Activated naive CD8-positive, alpha-beta T cell treated with anti-CD3 and anti-CD28 coated beads for 36 hours (primary cell): ENCODE results near the gene LENG1. TPM values are rescaled to one million over a fixed set of nuclear protein-coding genes. Genes with fewer than 3 reads are reported as not detected.

Experiments
- DNase-seq: peaks from one replicate; pipeline ENCODE4 v3.0.0; 2021
- H3K27ac Mint-ChIP-seq: one replicate; pipeline ENCODE4 v1.8.0; 2022; ENCODE audit warnings: mild to moderate bottlenecking, moderate library complexity, mixed read lengths
- H3K27me3 Mint-ChIP-seq: one replicate; pipeline ENCODE4 v1.8.0; 2022; ENCODE audit warnings: mild to moderate bottlenecking, mixed read lengths
- H3K36me3 Mint-ChIP-seq: one replicate; pipeline ENCODE4 v1.8.0; 2021; ENCODE audit warnings: mild to moderate bottlenecking, mixed read lengths
- H3K4me1 Mint-ChIP-seq: one replicate; pipeline ENCODE4 v1.8.0; 2021; ENCODE audit warnings: mixed read lengths
- H3K4me3 Mint-ChIP-seq: one replicate; pipeline ENCODE4 v1.8.0; 2022; ENCODE audit warnings: mild to moderate bottlenecking, moderate library complexity, mixed read lengths
- H3K9me3 Mint-ChIP-seq: one replicate; pipeline ENCODE4 v1.8.0; 2022; ENCODE audit warnings: mixed read lengths
- total RNA-seq, 2 experiments: library from RNA; stranded (reverse); gene quantifications; one replicate each; pipeline ENCODE4 v1.2.3, GENCODE V29; 2021

The LENG1 gene
- total RNA-seq, 2 experiments from 2014 or later = 3.2 to 4.1 TPM

GRCh38 chr19:54145541-54146158 lies 13.9 kb downstream of the LENG1 start:
- Mint-ChIP-seq H3K4me3 (no peak overlapping the region), H3K27ac (no peak overlapping the region), H3K27me3 (no peaks in the 10 kb centered on the region), H3K36me3 (peaks cover 25% of the 10 kb centered on the region), H3K9me3 (no peaks in the 10 kb centered on the region), H3K4me1 (peaks cover 10% of the 10 kb centered on the region)
- no peak for DNase-seq

- no peak for DNase-seq
- Mint-ChIP-seq H3K27ac (peak overlapping the region; percentile 39), H3K4me1 (peaks cover 30% of the 10 kb centered on the region), H3K27me3 (peaks cover 2% of the 10 kb centered on the region), H3K9me3 (no peaks in the 10 kb centered on the region), H3K36me3 (peaks cover 20% of the 10 kb centered on the region), H3K4me3 (no peak overlapping the region)
These were observed 17.2 kb downstream of the LENG1 start for GRCh38 chr19:54142166-54142780.

- peak overlapping the region; percentile 39 for H3K27ac Mint-ChIP-seq
- peaks cover 34% of the 10 kb centered on the region for H3K4me1 Mint-ChIP-seq
- peaks cover 13% of the 10 kb centered on the region for H3K36me3 Mint-ChIP-seq
- H3K27me3 Mint-ChIP-seq = peaks cover 4% of the 10 kb centered on the region
- H3K4me3 Mint-ChIP-seq = no peak overlapping the region
- no peaks in the 10 kb centered on the region for H3K9me3 Mint-ChIP-seq
- no peak for DNase-seq
These were observed 18.2 kb downstream of the LENG1 start for GRCh38 chr19:54141356-54141755.

- H3K27me3 Mint-ChIP-seq = peaks cover 10% of the 10 kb centered on the region
- peak; percentile 48 for DNase-seq
- H3K4me1 Mint-ChIP-seq = peaks cover 44% of the 10 kb centered on the region
- peak overlapping the region; percentile 92 for H3K27ac Mint-ChIP-seq
- H3K9me3 Mint-ChIP-seq = no peaks in the 10 kb centered on the region
- H3K36me3 Mint-ChIP-seq = peaks cover 7% of the 10 kb centered on the region
- H3K4me3 Mint-ChIP-seq = peak overlapping the region; percentile 94
These were observed 20.8 kb downstream of the LENG1 start for GRCh38 chr19:54138489-54139256.

GRCh38 chr19:54137699-54138488 lies 21.6 kb downstream of the LENG1 start, which contains the start of gene CNOT3:
TSS of gene CNOT3 (plus strand) at chr19:54137762. CDS start at chr19:54142979, 5,217 bp downstream.
- Mint-ChIP-seq H3K4me1 (peaks cover 44% of the 10 kb centered on the region), H3K27me3 (peaks cover 10% of the 10 kb centered on the region), H3K4me3 (peak within 1 kb of the TSS; percentile 94), H3K9me3 (no peaks in the 10 kb centered on the region), H3K36me3 (peaks cover 7% of the 10 kb centered on the region), H3K27ac (peak within 1 kb of the TSS; percentile 92)
- peak; percentile 51 for DNase-seq

DNA sequence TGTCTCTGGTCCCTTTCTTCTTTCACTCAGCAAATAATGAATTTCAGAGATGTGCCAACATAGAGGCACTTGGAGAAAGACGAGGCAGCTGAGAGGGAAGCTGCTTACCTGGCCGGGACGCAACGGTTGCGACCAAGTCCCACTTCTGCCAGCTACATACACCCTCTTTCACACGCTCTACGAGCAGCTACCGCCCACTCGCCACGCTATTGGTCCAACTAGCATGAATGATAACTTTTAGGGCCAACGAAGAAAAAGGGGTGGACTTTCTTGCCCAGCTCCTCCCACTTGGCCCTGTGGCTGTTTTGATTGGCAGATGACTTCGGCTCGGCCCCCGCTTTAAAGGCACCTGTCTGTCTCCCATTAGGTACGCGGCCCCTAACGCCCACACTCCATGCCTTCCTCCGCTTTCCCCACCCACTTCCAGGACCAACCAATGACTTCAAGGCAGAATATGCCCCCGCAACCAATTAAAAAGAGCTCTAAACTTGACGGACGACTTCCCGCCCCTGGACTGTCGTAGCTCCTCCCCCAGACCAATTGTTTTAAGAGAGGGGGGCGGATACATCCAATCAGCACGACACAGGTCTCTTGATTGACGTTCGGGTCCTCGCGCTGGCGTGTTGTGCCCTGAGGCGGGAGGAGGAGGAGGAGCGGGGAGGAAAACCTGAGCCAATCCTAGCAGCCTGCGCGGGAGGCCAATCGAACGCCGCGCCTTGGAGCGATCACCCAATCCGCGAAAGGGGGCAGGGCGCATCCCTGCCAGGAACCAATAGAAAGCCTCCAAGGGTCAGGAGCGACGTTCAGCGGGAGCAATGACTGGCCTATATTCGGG lies 22.4 kb downstream of the LENG1 start:
- H3K4me1 Mint-ChIP-seq = peaks cover 44% of the 10 kb centered on the region
- no peaks in the 10 kb centered on the region for H3K9me3 Mint-ChIP-seq
- peak; percentile 99 for DNase-seq
- peaks cover 7% of the 10 kb centered on the region for H3K36me3 Mint-ChIP-seq
- H3K27ac Mint-ChIP-seq = peak overlapping the region; percentile 87
- H3K27me3 Mint-ChIP-seq = peaks cover 10% of the 10 kb centered on the region
- peak overlapping the region; percentile 94 for H3K4me3 Mint-ChIP-seq

- H3K4me1 Mint-ChIP-seq = peaks cover 37% of the 10 kb centered on the region
- H3K4me3 Mint-ChIP-seq = peak overlapping the region; percentile 94
- peak overlapping the region; percentile 87 for H3K27ac Mint-ChIP-seq
- H3K27me3 Mint-ChIP-seq = peaks cover 10% of the 10 kb centered on the region
- no peaks in the 10 kb centered on the region for H3K9me3 Mint-ChIP-seq
- DNase-seq = no peak
- H3K36me3 Mint-ChIP-seq = peaks cover 7% of the 10 kb centered on the region
These were observed 23.2 kb downstream of the LENG1 start for GRCh38 chr19:54136086-54136863.

GRCh38 chr19:54133957-54134590 lies 25.4 kb downstream of the LENG1 start:
- no peak for DNase-seq
- Mint-ChIP-seq H3K27ac (no peak overlapping the region), H3K9me3 (no peaks in the 10 kb centered on the region), H3K4me3 (no peak overlapping the region), H3K4me1 (peaks cover 19% of the 10 kb centered on the region), H3K27me3 (peaks cover 10% of the 10 kb centered on the region), H3K36me3 (peaks cover 4% of the 10 kb centered on the region)

GRCh38 chr19:54133312-54133956 lies 26.1 kb downstream of the LENG1 start:
- no peaks in the 10 kb centered on the region for H3K36me3 Mint-ChIP-seq
- peaks cover 14% of the 10 kb centered on the region for H3K4me1 Mint-ChIP-seq
- no peak for DNase-seq
- H3K9me3 Mint-ChIP-seq = no peaks in the 10 kb centered on the region
- peaks cover 10% of the 10 kb centered on the region for H3K27me3 Mint-ChIP-seq
- no peak overlapping the region for H3K27ac Mint-ChIP-seq
- no peak overlapping the region for H3K4me3 Mint-ChIP-seq

GRCh38 chr19:54129617-54129996 lies 29.9 kb downstream of the LENG1 start:
- DNase-seq = no peak
- H3K9me3 Mint-ChIP-seq = no peaks in the 10 kb centered on the region
- no peaks in the 10 kb centered on the region for H3K27me3 Mint-ChIP-seq
- peaks cover 4% of the 10 kb centered on the region for H3K36me3 Mint-ChIP-seq
- peaks cover 4% of the 10 kb centered on the region for H3K4me1 Mint-ChIP-seq
- H3K27ac Mint-ChIP-seq = no peak overlapping the region
- H3K4me3 Mint-ChIP-seq = no peak overlapping the region

DNA sequence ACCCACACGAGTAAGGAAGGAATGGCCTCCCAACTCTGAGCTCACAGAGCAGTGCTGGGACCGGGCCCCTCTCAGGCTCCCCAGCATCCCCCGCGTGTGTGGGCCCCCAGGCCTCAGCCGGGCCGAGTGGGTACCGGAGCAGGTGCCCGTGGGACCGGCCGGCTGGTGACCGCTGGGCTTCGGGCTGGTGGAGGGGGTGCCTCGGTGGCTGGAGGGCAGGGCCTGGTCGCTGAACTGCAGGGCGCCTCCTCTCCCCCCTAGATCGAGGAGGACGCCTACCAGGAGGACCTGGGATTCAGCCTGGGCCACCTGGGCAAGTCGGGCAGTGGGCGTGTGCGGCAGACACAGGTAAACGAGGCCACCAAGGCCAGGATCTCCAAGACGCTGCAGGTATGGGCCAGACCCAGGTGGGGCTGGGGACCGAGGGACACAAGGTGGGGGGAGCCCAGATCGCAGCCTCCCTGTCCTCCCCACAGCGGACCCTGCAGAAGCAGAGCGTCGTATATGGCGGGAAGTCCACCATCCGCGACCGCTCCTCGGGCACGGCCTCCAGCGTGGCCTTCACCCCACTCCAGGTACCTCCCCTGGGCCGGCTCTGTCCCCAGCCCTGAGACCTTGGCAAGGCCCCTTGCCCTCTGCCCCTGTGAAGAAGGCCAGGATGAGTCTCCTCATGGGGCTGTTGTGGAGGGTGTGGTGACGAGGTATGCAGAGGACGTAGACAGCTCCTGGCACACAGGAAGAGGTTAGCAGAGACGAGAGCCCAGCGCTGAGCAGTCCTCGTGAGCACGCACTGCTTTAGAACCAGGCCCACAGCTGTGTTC lies 30.5 kb downstream of the LENG1 start:
- peaks cover 4% of the 10 kb centered on the region for H3K36me3 Mint-ChIP-seq
- H3K4me3 Mint-ChIP-seq = no peak overlapping the region
- H3K27ac Mint-ChIP-seq = no peak overlapping the region
- H3K4me1 Mint-ChIP-seq = no peaks in the 10 kb centered on the region
- DNase-seq = no peak
- H3K9me3 Mint-ChIP-seq = no peaks in the 10 kb centered on the region
- no peaks in the 10 kb centered on the region for H3K27me3 Mint-ChIP-seq

DNA sequence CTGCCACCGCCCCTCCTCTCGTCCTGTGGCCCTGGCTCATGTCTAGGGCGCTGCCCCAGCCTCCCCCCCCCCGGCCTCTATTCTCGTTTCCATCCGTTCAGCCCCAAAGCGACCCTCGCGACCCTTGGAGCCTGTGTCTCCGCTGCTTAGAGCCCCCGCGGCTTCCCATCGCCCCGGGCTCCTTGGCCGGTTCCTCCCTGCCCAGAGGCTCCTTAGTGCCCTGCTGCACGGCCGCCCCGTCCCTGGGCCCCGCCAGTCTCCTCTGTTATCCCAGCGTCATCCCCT lies 31.1 kb downstream of the LENG1 start:
- peaks cover 7% of the 10 kb centered on the region for H3K36me3 Mint-ChIP-seq
- H3K27ac Mint-ChIP-seq = no peak overlapping the region

More for the DNA sequence above, 31.1 kb downstream of the LENG1 start:
- no peak for DNase-seq
- Mint-ChIP-seq H3K27me3 (no peaks in the 10 kb centered on the region), H3K4me3 (no peak overlapping the region), H3K9me3 (no peaks in the 10 kb centered on the region), H3K4me1 (no peaks in the 10 kb centered on the region)
